OCI-LY3 (cell line): ENCODE data around the gene ARID3B.
A peak's percentile ranks its signal among the peaks of the same experiment; 100 is the strongest.

ENCODE experiments used
- H2AFZ ChIP-seq: fragments of 200-600, 300-600 bp; shearing (Covaris generic); 2 replicates; pipeline ENCODE4 v1.6.0; 2014; ENCODE audit warnings: antibody characterized with exemption, low read depth, low read length
- H3K27ac ChIP-seq: fragments of 200-600, 300-600 bp; sonication (generic); 2 replicates; pipeline ENCODE4 v1.5.1; 2014; ENCODE audit warnings: mild to moderate bottlenecking, low read length, moderate library complexity, mixed read lengths
- H3K27me3 ChIP-seq: fragments of 200-600, 300-600 bp; sonication (generic); 2 replicates; pipeline ENCODE4 v1.6.1; 2014; ENCODE audit warnings: low read depth, low read length, mixed read lengths
- H3K36me3 ChIP-seq: fragments of 200-600, 300-600 bp; sonication (generic); replicated peaks from 2 replicates; pipeline ENCODE3; 2014; ENCODE audit warnings: low read depth, low read length, mixed read lengths
- H3K4me1 ChIP-seq: fragments of 300-600, 200-600 bp; sonication (generic); 2 replicates; pipeline ENCODE4 v1.6.1; 2014; ENCODE audit warnings: low read length, mixed read lengths
- H3K4me2 ChIP-seq: fragments of 200-600, 300-600 bp; sonication (generic); 2 replicates; pipeline ENCODE4 v1.6.1; 2014; ENCODE audit warnings: low read length, mixed read lengths
- H3K4me3 ChIP-seq: fragments of 300-600, 200-600 bp; sonication (generic); 2 replicates; pipeline ENCODE4 v1.5.1; 2014; ENCODE audit warnings: antibody characterized with exemption, mild to moderate bottlenecking, low read length, moderate library complexity
- H3K79me2 ChIP-seq: fragments of 300-600, 200-600 bp; shearing (Covaris generic); 2 replicates; pipeline ENCODE4 v1.6.1; 2014; ENCODE audit warnings: mild to moderate bottlenecking, low read length, mixed read lengths
- H3K9ac ChIP-seq: fragments of 300-600, 200-600 bp; shearing (Covaris generic); 2 replicates; pipeline ENCODE4 v1.6.0; 2014; ENCODE audit warnings: mild to moderate bottlenecking, low read length, moderate library complexity
- H3K9me3 ChIP-seq: fragments of 200-600, 300-600 bp; shearing (Covaris generic); 2 replicates; pipeline ENCODE4 v1.6.1; 2014; ENCODE audit warnings: low read length, mixed read lengths; ENCODE audit not compliant: insufficient read depth
- H4K20me1 ChIP-seq: fragments of 200-600, 300-600 bp; sonication (generic); 2 replicates; pipeline ENCODE4 v1.6.1; 2016; ENCODE audit warnings: low read length, mixed read lengths; ENCODE audit not compliant: insufficient read depth
- EZH2phosphoT487 ChIP-seq: fragments of 200-600 bp; shearing (Covaris generic); IDR thresholded peaks from 2 replicates; pipeline ENCODE4 v1.6.1; 2018; ENCODE audit warnings: antibody characterized with exemption, mixed run types, low read depth
- TF ChIP-seq, protein P1 (sequence below): fragments of 200-600, 300-600 bp; sonication (generic); IDR thresholded peaks from 2 replicates; pipeline ENCODE4 v1.5.1; 2014; ENCODE audit warnings: antibody characterized with exemption, low read length, low read depth

Gene ARID3B

GRCh38 chr15:74613953-74614743, 73.1 kb downstream of the ARID3B start:
- peak overlapping the region; percentile 91 for H3K9ac ChIP-seq
- H3K9me3 ChIP-seq = no peaks in the 10 kb centered on the region
- peak overlapping the region; percentile 86 for H3K27ac ChIP-seq
- H3K4me2 ChIP-seq = peak overlapping the region; percentile 81
- H3K4me3 ChIP-seq = peak overlapping the region; percentile 93
- H4K20me1 ChIP-seq = peaks cover 28% of the 10 kb centered on the region
- TF ChIP-seq, protein P1, sequence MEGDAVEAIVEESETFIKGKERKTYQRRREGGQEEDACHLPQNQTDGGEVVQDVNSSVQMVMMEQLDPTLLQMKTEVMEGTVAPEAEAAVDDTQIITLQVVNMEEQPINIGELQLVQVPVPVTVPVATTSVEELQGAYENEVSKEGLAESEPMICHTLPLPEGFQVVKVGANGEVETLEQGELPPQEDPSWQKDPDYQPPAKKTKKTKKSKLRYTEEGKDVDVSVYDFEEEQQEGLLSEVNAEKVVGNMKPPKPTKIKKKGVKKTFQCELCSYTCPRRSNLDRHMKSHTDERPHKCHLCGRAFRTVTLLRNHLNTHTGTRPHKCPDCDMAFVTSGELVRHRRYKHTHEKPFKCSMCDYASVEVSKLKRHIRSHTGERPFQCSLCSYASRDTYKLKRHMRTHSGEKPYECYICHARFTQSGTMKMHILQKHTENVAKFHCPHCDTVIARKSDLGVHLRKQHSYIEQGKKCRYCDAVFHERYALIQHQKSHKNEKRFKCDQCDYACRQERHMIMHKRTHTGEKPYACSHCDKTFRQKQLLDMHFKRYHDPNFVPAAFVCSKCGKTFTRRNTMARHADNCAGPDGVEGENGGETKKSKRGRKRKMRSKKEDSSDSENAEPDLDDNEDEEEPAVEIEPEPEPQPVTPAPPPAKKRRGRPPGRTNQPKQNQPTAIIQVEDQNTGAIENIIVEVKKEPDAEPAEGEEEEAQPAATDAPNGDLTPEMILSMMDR = no peak
- TF ChIP-seq EZH2phosphoT487 = no peak
- peaks cover 10% of the 10 kb centered on the region for H3K36me3 ChIP-seq
- H3K79me2 ChIP-seq = peaks cover 39% of the 10 kb centered on the region
- peaks cover 19% of the 10 kb centered on the region for H3K4me1 ChIP-seq
- no peaks in the 10 kb centered on the region for H3K27me3 ChIP-seq
- H2AFZ ChIP-seq = peak overlapping the region; percentile 42

GRCh38 chr15:74614744-74615507, 73.9 kb downstream of the ARID3B start:
- no peaks in the 10 kb centered on the region for H3K9me3 ChIP-seq
- peak overlapping the region; percentile 86 for H3K27ac ChIP-seq
- peaks cover 46% of the 10 kb centered on the region for H3K79me2 ChIP-seq
- H3K4me1 ChIP-seq = peaks cover 19% of the 10 kb centered on the region
- H3K9ac ChIP-seq = peak overlapping the region; percentile 91
- no peak for TF ChIP-seq EZH2phosphoT487
- TF ChIP-seq, protein P1 = no peak
- H3K36me3 ChIP-seq = peaks cover 13% of the 10 kb centered on the region
- peaks cover 35% of the 10 kb centered on the region for H4K20me1 ChIP-seq
- no peaks in the 10 kb centered on the region for H3K27me3 ChIP-seq
- H3K4me3 ChIP-seq = peak overlapping the region; percentile 93
- H2AFZ ChIP-seq = peak overlapping the region; percentile 24; the same call in 1 of the 2 replicates
- H3K4me2 ChIP-seq = peak overlapping the region; percentile 81

DNA sequence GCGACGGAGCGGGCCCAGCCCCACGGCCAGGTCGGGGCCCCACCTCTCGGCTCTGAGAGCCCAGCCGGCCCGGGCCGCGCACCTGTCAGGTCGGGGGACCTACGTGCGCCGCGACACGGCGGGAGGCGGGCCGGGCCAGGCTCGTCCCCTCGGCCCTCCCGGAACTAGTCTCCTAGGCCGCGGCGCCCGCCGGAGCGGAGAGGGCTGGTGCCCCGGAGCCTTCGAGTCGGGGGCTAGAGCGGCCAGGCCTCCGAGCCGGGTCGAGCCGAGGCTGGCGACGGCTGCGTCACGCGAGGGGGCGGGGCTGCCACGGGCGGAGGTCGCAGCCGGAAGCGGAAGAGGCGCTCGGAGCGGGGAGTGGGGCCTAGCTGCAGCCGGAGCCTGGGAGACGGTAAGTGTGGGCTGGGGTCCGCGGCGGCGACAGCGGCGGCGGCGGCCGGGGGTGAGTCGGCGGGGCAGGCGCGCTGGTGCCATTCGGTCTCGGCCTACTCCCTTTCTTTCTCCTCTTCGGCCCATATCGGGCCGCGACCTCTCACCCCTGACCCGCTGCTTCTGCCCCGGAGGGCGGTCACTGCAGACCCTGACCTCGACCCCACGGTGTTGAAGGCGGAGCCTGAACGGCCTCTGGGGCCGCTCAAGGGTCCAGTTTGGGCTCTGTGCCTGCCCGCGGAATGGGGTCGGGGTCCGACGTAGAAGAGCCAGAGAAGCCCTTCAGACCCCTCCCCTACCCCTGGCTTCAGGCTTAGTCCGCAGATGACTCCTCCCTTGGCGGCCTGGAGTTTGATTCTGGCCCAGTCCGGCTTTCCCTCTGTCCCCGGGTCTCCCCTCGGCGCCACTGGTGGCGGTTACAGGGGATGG, 74.7 kb downstream of the ARID3B start, which contains the start of gene CLK3:
Gene CLK3, plus strand, starts transcription at position 329 of the 858 bp plus-strand sequence. CDS start 3,361 bp downstream, outside the sequence.
- H3K9ac ChIP-seq = peak within 1 kb of the TSS; percentile 91
- no peaks in the 10 kb centered on the region for H3K9me3 ChIP-seq
- H3K4me3 ChIP-seq = peak within 1 kb of the TSS; percentile 93
- peaks cover 19% of the 10 kb centered on the region for H3K4me1 ChIP-seq
- H3K36me3 ChIP-seq = peaks cover 21% of the 10 kb centered on the region
- H3K27me3 ChIP-seq = no peaks in the 10 kb centered on the region
- H3K27ac ChIP-seq = peak within 1 kb of the TSS; percentile 86
- peak within 1 kb of the TSS; percentile 84 for H3K4me2 ChIP-seq
- peaks cover 40% of the 10 kb centered on the region for H4K20me1 ChIP-seq
- no peak for TF ChIP-seq EZH2phosphoT487
- TF ChIP-seq, protein P1 = no peak
- H2AFZ ChIP-seq = peak within 1 kb of the TSS; percentile 24; the same call in 1 of the 2 replicates
- peaks cover 52% of the 10 kb centered on the region for H3K79me2 ChIP-seq
